Measurements from ENCODE around the gene BPTF.
"Not testable (repeated sequence)": the region's sequence is repeated elsewhere in the genome, so short reads cannot be mapped to it uniquely, and the experiment has no call there.

BPTF gene

GRCh38 chr17:68021963-68022362, 196.7 kb downstream of the BPTF start:
- no peak for TF ChIP-seq ZNF274 (IDR thresholded peaks at IDR 0.05; ENCODE audit: low read depth, low read length)

GRCh38 chr17:68022547-68022946, 197.2 kb downstream of the BPTF start:
- not testable (repeated sequence) for H3K4me3 ChIP-seq (ENCODE audit: low read length)

More at GRCh38 chr17:68021963-68022362, 196.7 kb downstream of the BPTF start:
- H3K4me3 ChIP-seq (ENCODE audit: low read length): no peak overlapping the region

GRCh38 chr17:68029512-68030215, 204.4 kb downstream of the BPTF start:
- no peak; the same call in 1 of the 2 replicates for TF ChIP-seq ZNF274 (IDR thresholded peaks at IDR 0.05; ENCODE audit: low read depth, low read length)
- no peak overlapping the region for H3K4me3 ChIP-seq (ENCODE audit: low read length)

Measured in GM08714 (cell line).